ENCODE data around the gene CTDP1. TPM values are rescaled to one million over a fixed set of nuclear protein-coding genes. Genes with fewer than 3 reads are reported as not detected.

The CTDP1 gene
- total RNA-seq, 4 donors from 2014 or later: 16.7 to 25.3 (median 21.6) TPM

- Histone ChIP-seq H3K36me3 (peaks cover 0 to 48% of the 10 kb centered on the region in 2 donors), H3K4me3 (no peak overlapping the region), H3K27ac (no peak overlapping the region), H3K27me3 (no peaks in the 10 kb centered on the region), H3K9me3 (no peaks in the 10 kb centered on the region), H3K4me1 (no peaks in the 10 kb centered on the region)
- ATAC-seq: no peak
- TF ChIP-seq POLR2A (IDR thresholded peaks at IDR 0.05): no peak
- TF ChIP-seq, protein P1, sequence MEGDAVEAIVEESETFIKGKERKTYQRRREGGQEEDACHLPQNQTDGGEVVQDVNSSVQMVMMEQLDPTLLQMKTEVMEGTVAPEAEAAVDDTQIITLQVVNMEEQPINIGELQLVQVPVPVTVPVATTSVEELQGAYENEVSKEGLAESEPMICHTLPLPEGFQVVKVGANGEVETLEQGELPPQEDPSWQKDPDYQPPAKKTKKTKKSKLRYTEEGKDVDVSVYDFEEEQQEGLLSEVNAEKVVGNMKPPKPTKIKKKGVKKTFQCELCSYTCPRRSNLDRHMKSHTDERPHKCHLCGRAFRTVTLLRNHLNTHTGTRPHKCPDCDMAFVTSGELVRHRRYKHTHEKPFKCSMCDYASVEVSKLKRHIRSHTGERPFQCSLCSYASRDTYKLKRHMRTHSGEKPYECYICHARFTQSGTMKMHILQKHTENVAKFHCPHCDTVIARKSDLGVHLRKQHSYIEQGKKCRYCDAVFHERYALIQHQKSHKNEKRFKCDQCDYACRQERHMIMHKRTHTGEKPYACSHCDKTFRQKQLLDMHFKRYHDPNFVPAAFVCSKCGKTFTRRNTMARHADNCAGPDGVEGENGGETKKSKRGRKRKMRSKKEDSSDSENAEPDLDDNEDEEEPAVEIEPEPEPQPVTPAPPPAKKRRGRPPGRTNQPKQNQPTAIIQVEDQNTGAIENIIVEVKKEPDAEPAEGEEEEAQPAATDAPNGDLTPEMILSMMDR (IDR thresholded peaks at IDR 0.05): no peak
- no peak for TF ChIP-seq EP300 (IDR thresholded peaks at IDR 0.05)
- no peak for TF ChIP-seq POLR2AphosphoS5 (IDR thresholded peaks at IDR 0.05)
- WGBS, 2 donors (ENCODE audit: low coverage in 1 of 2): 78 to 83% methylated on average over 3 of the region's 3 CpGs
Observed at GRCh38 chr18:79694895-79695213, 15.3 kb downstream of the CTDP1 start.

DNA sequence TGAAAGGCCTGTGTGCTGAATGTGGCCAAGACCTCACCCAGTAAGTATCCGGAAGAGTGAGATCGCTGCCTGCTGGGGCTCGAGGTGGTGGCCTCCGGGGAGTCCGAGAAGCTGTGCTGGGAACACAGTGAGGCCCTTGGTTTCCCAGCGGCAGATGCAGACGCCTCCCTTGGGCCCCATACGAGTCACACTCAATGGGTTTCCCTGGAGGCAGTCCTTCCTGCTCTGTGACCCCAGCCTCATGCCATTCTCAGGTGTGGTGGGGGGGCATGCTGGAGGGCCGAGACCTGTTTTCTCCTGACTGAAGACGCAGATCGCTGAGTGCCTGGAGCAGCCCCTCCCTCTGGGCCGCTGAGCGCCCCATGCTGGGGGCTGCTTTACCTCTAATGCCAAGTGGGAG lies 15.7 kb downstream of the CTDP1 start:
- no peak for TF ChIP-seq EP300 (IDR thresholded peaks at IDR 0.05)
- TF ChIP-seq POLR2AphosphoS5 (IDR thresholded peaks at IDR 0.05): no peak
- TF ChIP-seq, protein P1 (IDR thresholded peaks at IDR 0.05): no peak
- no peak for TF ChIP-seq POLR2A (IDR thresholded peaks at IDR 0.05)
- Histone ChIP-seq H3K36me3 (peaks cover 0 to 52% of the 10 kb centered on the region in 2 donors), H3K27ac (no peak overlapping the region), H3K9me3 (peaks cover 0 to 2% (median 0%) of the 10 kb centered on the region in 3 donors), H3K4me1 (no peaks in the 10 kb centered on the region), H3K27me3 (no peaks in the 10 kb centered on the region), H3K4me3 (no peak overlapping the region)
- 93% methylated on average over 3 of the region's 13 CpGs; no CpG with 5 or more reads in 1 of the 2 donors for WGBS, 2 donors (ENCODE audit: low coverage in 1 of 2)
- no peak for ATAC-seq

- WGBS, 2 donors (ENCODE audit: low coverage in 1 of 2): 86 to 100% methylated on average over 6 to 39 of the region's 53 CpGs
- Histone ChIP-seq H3K27ac (no peak overlapping the region), H3K27me3 (no peaks in the 10 kb centered on the region), H3K36me3 (peaks cover 0 to 61% of the 10 kb centered on the region in 2 donors), H3K9me3 (peaks cover 0 to 8% (median 0%) of the 10 kb centered on the region in 3 donors), H3K4me3 (no peak overlapping the region), H3K4me1 (no peaks in the 10 kb centered on the region)
- no peak for ATAC-seq
- no peak for TF ChIP-seq POLR2A (IDR thresholded peaks at IDR 0.05)
- no peak for TF ChIP-seq POLR2AphosphoS5 (IDR thresholded peaks at IDR 0.05)
- TF ChIP-seq EP300 (IDR thresholded peaks at IDR 0.05): no peak
- TF ChIP-seq, protein P1 (IDR thresholded peaks at IDR 0.05): no peak
Observed at GRCh38 chr18:79695856-79696850, 16.6 kb downstream of the CTDP1 start.

DNA sequence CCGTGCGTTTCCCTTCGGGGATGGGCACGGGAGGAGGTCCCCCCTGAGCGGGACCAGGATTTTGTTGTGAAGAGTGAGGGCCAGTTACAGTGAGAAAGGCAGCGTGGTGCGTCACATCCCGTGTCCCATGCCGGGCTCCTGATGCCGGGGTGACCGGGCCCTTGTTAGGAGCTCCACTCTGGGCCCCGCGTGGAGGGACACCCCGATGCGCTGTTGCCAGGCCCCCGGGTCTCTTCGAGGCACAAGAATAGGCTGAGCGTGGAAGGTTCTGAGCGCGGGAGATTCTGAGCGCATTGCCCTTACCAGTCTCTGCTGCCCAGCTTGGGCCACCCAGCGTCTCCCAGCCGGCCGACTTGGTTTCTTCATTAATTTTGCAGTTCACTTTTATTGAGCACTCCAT lies 17.6 kb downstream of the CTDP1 start:
- Histone ChIP-seq H3K27me3 (no peaks in the 10 kb centered on the region), H3K27ac (no peak overlapping the region), H3K9me3 (peaks cover 0 to 8% (median 0%) of the 10 kb centered on the region in 3 donors), H3K4me1 (no peaks in the 10 kb centered on the region), H3K4me3 (no peak overlapping the region), H3K36me3 (peaks cover 0 to 63% of the 10 kb centered on the region in 2 donors)
- no peak for TF ChIP-seq EP300 (IDR thresholded peaks at IDR 0.05)
- TF ChIP-seq POLR2A (IDR thresholded peaks at IDR 0.05): no peak
- TF ChIP-seq, protein P1 (IDR thresholded peaks at IDR 0.05): no peak
- no peak for TF ChIP-seq POLR2AphosphoS5 (IDR thresholded peaks at IDR 0.05)
- ATAC-seq: no peak
- WGBS, 2 donors (ENCODE audit: low coverage in 1 of 2): 84 to 93% methylated on average over 3 to 12 of the region's 24 CpGs

Data from gastroesophageal sphincter (tissue), 4 donors.